ENCODE data around the gene ZNF576.
"Not testable (repeated sequence)": the region's sequence is repeated elsewhere in the genome, so short reads cannot be mapped to it uniquely, and the experiment has no call there.

Gene ZNF576

GRCh38 chr19:43600326-43600725 lies 3.9 kb downstream of the ZNF576 start:
- not testable (repeated sequence) for DNase-seq

GRCh38 chr19:43605875-43606568 lies 9.6 kb downstream of the ZNF576 start:
- DNase-seq: no peak

GRCh38 chr19:43606569-43607229 lies 10.3 kb downstream of the ZNF576 start:
- DNase-seq: no peak

- no peak for DNase-seq
Observed at GRCh38 chr19:43607238-43608205, 11.1 kb downstream of the ZNF576 start.

GRCh38 chr19:43609872-43610271 lies 13.5 kb downstream of the ZNF576 start:
- DNase-seq: no peak

GRCh38 chr19:43610493-43610892 lies 14.1 kb downstream of the ZNF576 start:
- no peak for DNase-seq

- DNase-seq: no peak
Observed at GRCh38 chr19:43611788-43612187, 15.4 kb downstream of the ZNF576 start, which contains the start of gene SRRM5. SRRM5 (plus strand) TSS chr19:43612088; CDS start chr19:43612122, 34 bp downstream.

GRCh38 chr19:43612374-43612773 lies 16.0 kb downstream of the ZNF576 start:
- no peak for DNase-seq

GRCh38 chr19:43616306-43616705 lies 19.9 kb downstream of the ZNF576 start:
- no peak for DNase-seq

- no peak for DNase-seq
Observed at GRCh38 chr19:43616954-43617353, 20.6 kb downstream of the ZNF576 start.

- peak in 2 of 4 experiments; percentile 36 to 41 for DNase-seq
Observed at GRCh38 chr19:43618921-43619261, 22.5 kb downstream of the ZNF576 start.

GRCh38 chr19:43619262-43620060 lies 23.1 kb downstream of the ZNF576 start, which contains the start of gene ZNF428:
ZNF428 (minus strand) TSS chr19:43619629; CDS start chr19:43614304, 5,325 bp downstream.
- peak; percentile 64 to 77 (median 70) for DNase-seq

GRCh38 chr19:43620061-43621001 lies 23.9 kb downstream of the ZNF576 start:
- DNase-seq: no peak

GRCh38 chr19:43622070-43622469 lies 25.7 kb downstream of the ZNF576 start:
- DNase-seq: no peak

GRCh38 chr19:43622956-43623355 lies 26.6 kb downstream of the ZNF576 start:
- DNase-seq: no peak

GRCh38 chr19:43623889-43624670 lies 27.7 kb downstream of the ZNF576 start:
- DNase-seq: no peak

- DNase-seq: peak; percentile 70 to 78 (median 71)
Observed at GRCh38 chr19:43624933-43625332, 28.5 kb downstream of the ZNF576 start.

GRCh38 chr19:43625918-43626579 lies 29.7 kb downstream of the ZNF576 start:
- no peak for DNase-seq

GRCh38 chr19:43626838-43627237 lies 30.4 kb downstream of the ZNF576 start:
- no peak for DNase-seq
